BLaER1 treated with 17β-estradiol and CSF1 and Interleukin-3, amounts not matched to agents 10 nM and 100 nM (cell line): Measurements from ENCODE around the gene DDX19B.
"Not testable (repeated sequence)": the region's sequence is repeated elsewhere in the genome, so short reads cannot be mapped to it uniquely, and the experiment has no call there.

ENCODE experiments used
- H3K27ac ChIP-seq, 11 experiments: shearing (Covaris generic); formaldehyde crosslinking; 2 replicates each; pipeline ENCODE4 v1.8.1; 2022
- H3K27me3 ChIP-seq, 11 experiments: shearing (Covaris generic); formaldehyde crosslinking; 2 replicates each; pipeline ENCODE4 v1.8.1; 2022
- H3K36me3 ChIP-seq, 11 experiments: shearing (Covaris generic); formaldehyde crosslinking; 2 replicates each; pipeline ENCODE4 v1.8.1; 2022
- H3K4me1 ChIP-seq, 10 experiments: shearing (Covaris generic); formaldehyde crosslinking; 2 replicates each; pipeline ENCODE4 v1.8.1; 2022
- H3K4me2 ChIP-seq, 11 experiments: shearing (Covaris generic); formaldehyde crosslinking; 2 replicates each; pipeline ENCODE4 v1.8.1; 2022
- H3K4me3 ChIP-seq, 10 experiments: shearing (Covaris generic); formaldehyde crosslinking; 2 replicates each; pipeline ENCODE4 v1.8.1; 2022
- H3K9ac ChIP-seq, 11 experiments: shearing (Covaris generic); formaldehyde crosslinking; 2 replicates each; pipeline ENCODE4 v1.8.1; 2022
- H3K9me3 ChIP-seq, 11 experiments: shearing (Covaris generic); formaldehyde crosslinking; replicated peaks in 1 of 11; 2 replicates each; pipeline ENCODE4 v1.8.1; 2022
- H4K20me1 ChIP-seq, 11 experiments: shearing (Covaris generic); formaldehyde crosslinking; 2 replicates each; pipeline ENCODE4 v1.8.1; 2022
- Cebpa-rat ChIP-seq, 11 experiments: shearing (Covaris generic); IDR thresholded peaks; 2 replicates each; pipeline ENCODE4 v1.8.1; 2022

Gene DDX19B

DNA sequence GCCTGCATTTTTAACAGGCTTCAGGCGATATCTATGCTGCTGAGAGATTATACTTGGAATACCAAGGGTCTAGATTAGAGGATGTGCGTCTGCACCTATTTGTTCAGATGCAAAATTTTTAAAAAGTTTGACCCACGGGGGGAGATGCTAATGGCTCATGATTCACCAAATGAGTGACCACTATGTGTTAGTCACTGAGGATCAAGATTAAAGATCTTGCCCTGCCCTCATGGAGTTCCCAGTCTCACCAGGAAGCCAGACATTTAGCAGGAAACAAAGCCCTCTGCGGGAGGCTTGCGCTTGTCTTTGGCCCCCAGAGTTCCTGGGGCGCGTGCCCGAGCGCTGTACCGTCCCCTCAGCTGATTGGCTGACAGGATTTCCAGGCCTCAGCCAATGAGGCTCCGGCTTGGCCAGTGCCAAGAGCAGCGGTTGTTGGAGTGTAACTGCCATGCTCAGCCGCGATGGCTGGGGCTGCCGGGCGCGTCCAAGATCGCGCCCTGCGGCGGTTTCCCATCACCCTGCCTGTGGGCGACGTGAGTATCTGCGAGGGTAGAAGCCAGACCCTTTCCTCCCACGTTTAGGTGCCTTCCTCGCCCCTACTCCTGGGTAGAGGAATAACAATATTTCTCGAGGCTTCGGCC lies 4.5 kb upstream of the DDX19B start:
- H3K27me3 ChIP-seq = peaks cover 0 to 5% (median 0%) of the 10 kb centered on the region in 11 experiments; a peak in 1 of 22 replicates
- no peak overlapping the region for H3K4me3 ChIP-seq
- no peak overlapping the region for H3K4me2 ChIP-seq
- no peak overlapping the region for H3K9ac ChIP-seq
- H4K20me1 ChIP-seq = no peaks in the 10 kb centered on the region
- peaks cover 0 to 10% (median 7%) of the 10 kb centered on the region in 11 experiments; a peak in 15 of 22 replicates for H3K9me3 ChIP-seq
- H3K36me3 ChIP-seq = no peaks in the 10 kb centered on the region
- no peak for TF ChIP-seq Cebpa-rat (IDR thresholded peaks at IDR 0.05)
- H3K4me1 ChIP-seq = peaks cover 14 to 26% (median 19%) of the 10 kb centered on the region in 10 experiments
- H3K27ac ChIP-seq = no peak overlapping the region

DNA sequence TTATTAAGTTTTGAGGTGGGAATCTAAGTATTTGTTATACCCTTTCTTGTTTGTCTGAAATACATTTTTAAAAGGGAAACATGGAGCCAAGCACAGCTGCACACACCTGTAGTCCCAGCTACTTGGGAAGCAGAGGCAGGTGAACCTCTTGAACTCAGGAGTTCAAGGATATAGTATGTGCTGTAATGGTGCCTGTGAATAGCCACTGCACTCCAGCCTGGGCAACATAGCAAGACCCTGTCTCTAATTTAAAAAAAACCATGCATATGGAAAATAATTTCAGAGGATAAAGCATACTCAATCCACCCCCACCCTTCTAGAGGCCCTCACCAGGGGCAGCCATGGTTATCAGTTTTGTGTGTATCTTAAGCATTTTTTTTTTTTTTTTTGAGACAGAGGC lies 3.4 kb upstream of the DDX19B start:
- Histone ChIP-seq H3K9ac (no peak overlapping the region), H3K4me2 (no peak overlapping the region), H3K4me1 (peaks cover 7 to 25% (median 13%) of the 10 kb centered on the region in 10 experiments; a peak in 19 of 20 replicates), H3K27ac (no peak overlapping the region), H3K4me3 (no peak overlapping the region), H3K36me3 (peaks cover 0 to 8% (median 5%) of the 10 kb centered on the region in 11 experiments; a peak in 16 of 22 replicates), H3K27me3 (peaks cover 0 to 6% (median 0%) of the 10 kb centered on the region in 11 experiments; a peak in 1 of 22 replicates), H3K9me3 (peaks cover 5 to 17% (median 14%) of the 10 kb centered on the region in 11 experiments), H4K20me1 (no peaks in the 10 kb centered on the region)
- no peak for TF ChIP-seq Cebpa-rat (IDR thresholded peaks at IDR 0.05)

DNA sequence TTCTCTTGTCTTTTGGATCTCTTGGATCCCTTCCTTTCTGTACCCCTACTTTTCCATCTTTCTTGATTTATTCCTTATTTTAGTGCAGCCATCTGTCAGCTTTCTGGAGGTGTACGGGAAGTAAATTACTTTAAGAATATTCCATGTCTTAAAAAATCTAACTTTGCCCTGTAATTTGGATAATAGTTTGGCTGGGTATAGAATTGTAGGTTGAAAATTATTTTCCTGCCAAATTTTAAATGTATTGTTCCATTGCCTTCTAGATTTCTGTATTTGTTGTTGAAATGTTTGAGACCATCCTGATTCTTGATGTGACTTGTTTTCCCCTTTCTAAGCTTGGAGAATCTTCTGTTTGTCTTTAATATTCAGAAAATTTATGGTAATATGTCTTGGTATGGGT lies 2.1 kb downstream of the DDX19B start:
- Histone ChIP-seq H3K36me3 (peaks cover 0 to 37% (median 33%) of the 10 kb centered on the region in 11 experiments; a peak in 21 of 22 replicates), H3K9ac (no peak overlapping the region), H3K27ac (no peak overlapping the region), H3K4me2 (no peak overlapping the region), H4K20me1 (peaks cover 0 to 19% (median 0%) of the 10 kb centered on the region in 11 experiments; a peak in 2 of 22 replicates), H3K4me3 (peak overlapping the region in 2 of 10 experiments; percentile 5 to 81; a peak in 1 of 20 replicates), H3K4me1 (peaks cover 7 to 55% (median 27%) of the 10 kb centered on the region in 10 experiments), H3K27me3 (peaks cover 0 to 6% (median 0%) of the 10 kb centered on the region in 11 experiments; a peak in 1 of 22 replicates), H3K9me3 (peaks cover 16 to 27% (median 23%) of the 10 kb centered on the region in 11 experiments)
- no peak for TF ChIP-seq Cebpa-rat (IDR thresholded peaks at IDR 0.05)

GRCh38 chr16:70302745-70303144 lies 3.8 kb downstream of the DDX19B start:
- Histone ChIP-seq H4K20me1 (peaks cover 0 to 26% (median 0%) of the 10 kb centered on the region in 11 experiments; a peak in 2 of 22 replicates), H3K9me3 (peaks cover 16 to 27% (median 23%) of the 10 kb centered on the region in 11 experiments), H3K9ac (no peak overlapping the region), H3K4me1 (peaks cover 7 to 55% (median 27%) of the 10 kb centered on the region in 10 experiments), H3K27me3 (peaks cover 0 to 6% (median 0%) of the 10 kb centered on the region in 11 experiments; a peak in 1 of 22 replicates), H3K27ac (no peak overlapping the region), H3K4me2 (no peak overlapping the region), H3K4me3 (no peak overlapping the region), H3K36me3 (peaks cover 0 to 38% (median 35%) of the 10 kb centered on the region in 11 experiments; a peak in 21 of 22 replicates)
- TF ChIP-seq Cebpa-rat (IDR thresholded peaks at IDR 0.05) = no peak

GRCh38 chr16:70304892-70305448 lies 6.0 kb downstream of the DDX19B start:
- Histone ChIP-seq H4K20me1 (peaks cover 0 to 26% (median 0%) of the 10 kb centered on the region in 11 experiments; a peak in 3 of 22 replicates), H3K27ac (peak overlapping the region in 6 of 11 experiments; percentile 25 to 52 (median 46); a peak in 8 of 22 replicates), H3K4me3 (0 out of 20 replicates have a peak overlapping the region, but pooled peaks of 2 of the 10 experiments have one; percentile 16 to 31), H3K4me2 (peak overlapping the region in 7 of 11 experiments; percentile 34 to 86 (median 65); a peak in 13 of 22 replicates), H3K36me3 (peaks cover 0 to 49% (median 38%) of the 10 kb centered on the region in 11 experiments; a peak in 21 of 22 replicates), H3K9ac (peak overlapping the region in 5 of 11 experiments; percentile 6 to 71 (median 42); a peak in 7 of 22 replicates), H3K27me3 (no peaks in the 10 kb centered on the region), H3K4me1 (peaks cover 0 to 39% (median 13%) of the 10 kb centered on the region in 10 experiments; a peak in 17 of 20 replicates), H3K9me3 (peaks cover 16 to 27% (median 23%) of the 10 kb centered on the region in 11 experiments)
- TF ChIP-seq Cebpa-rat (IDR thresholded peaks at IDR 0.05) = no peak

DNA sequence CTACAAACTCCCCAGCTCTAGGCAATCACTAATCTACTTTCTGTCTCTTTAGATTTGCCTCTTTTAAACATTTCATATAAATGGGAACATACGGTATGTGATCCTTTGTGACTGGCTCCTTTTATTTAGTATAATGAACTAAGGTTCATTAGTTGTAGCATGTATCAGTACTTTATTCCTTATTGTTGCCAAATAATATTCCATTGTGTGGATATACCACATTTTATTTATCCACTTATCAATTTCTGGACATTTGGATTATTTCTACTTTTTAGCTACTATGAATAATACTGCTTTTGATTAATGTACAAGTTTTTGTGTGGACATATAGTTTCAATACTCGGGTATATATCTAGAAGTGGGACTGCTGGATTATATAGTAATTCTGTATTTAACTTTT lies 7.9 kb downstream of the DDX19B start:
- H3K27me3 ChIP-seq = no peaks in the 10 kb centered on the region
- H3K4me3 ChIP-seq = no peak overlapping the region

GRCh38 chr16:70307726-70308125 lies 8.7 kb downstream of the DDX19B start:
- H3K27ac ChIP-seq, H3K27me3 ChIP-seq, H3K9ac ChIP-seq, H3K4me3 ChIP-seq, H3K9me3 ChIP-seq, H3K4me2 ChIP-seq: not testable (repeated sequence)
- Histone ChIP-seq H4K20me1 (peaks cover 0 to 33% (median 0%) of the 10 kb centered on the region in 11 experiments; a peak in 3 of 22 replicates), H3K4me1 (peaks cover 4 to 32% (median 21%) of the 10 kb centered on the region in 10 experiments), H3K36me3 (peaks cover 0 to 44% (median 19%) of the 10 kb centered on the region in 11 experiments; a peak in 14 of 22 replicates)

More for the DNA sequence above, 7.9 kb downstream of the DDX19B start:
- Histone ChIP-seq H3K4me2 (no peak overlapping the region), H3K9me3 (peaks cover 0 to 7% (median 4%) of the 10 kb centered on the region in 11 experiments; a peak in 19 of 22 replicates), H3K4me1 (peaks cover 4 to 32% (median 21%) of the 10 kb centered on the region in 10 experiments), H3K9ac (no peak overlapping the region), H4K20me1 (peaks cover 0 to 33% (median 0%) of the 10 kb centered on the region in 11 experiments; a peak in 3 of 22 replicates), H3K27ac (no peak overlapping the region), H3K36me3 (peaks cover 0 to 46% (median 20%) of the 10 kb centered on the region in 11 experiments; a peak in 19 of 22 replicates)
- TF ChIP-seq Cebpa-rat (IDR thresholded peaks at IDR 0.05) = no peak

DNA sequence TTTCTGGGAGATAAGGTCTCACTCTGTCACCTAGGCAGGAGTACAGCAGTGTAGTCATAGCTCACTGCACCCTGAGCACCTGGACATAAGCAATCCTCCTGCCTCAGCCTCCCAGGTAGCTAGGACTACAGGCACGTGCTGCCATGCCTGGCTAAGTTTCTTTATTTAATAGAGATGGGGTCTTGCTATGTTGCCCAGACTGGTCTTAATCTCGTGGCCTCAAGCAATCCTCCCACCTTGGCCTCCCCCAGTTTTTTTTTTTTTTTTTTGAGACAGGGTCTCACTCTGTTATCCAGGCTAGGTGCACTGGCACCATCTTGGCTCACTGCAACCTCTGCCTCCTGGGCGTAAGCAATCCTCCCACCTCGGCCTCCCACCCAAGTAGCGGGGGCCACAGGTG lies 21.1 kb downstream of the DDX19B start:
- Histone ChIP-seq H3K9me3 (no peaks in the 10 kb centered on the region), H3K27me3 (no peaks in the 10 kb centered on the region), H3K4me3 (no peak overlapping the region), H3K36me3 (peaks cover 72 to 100% (median 95%) of the 10 kb centered on the region in 11 experiments), H4K20me1 (no peaks in the 10 kb centered on the region), H3K27ac (no peak overlapping the region), H3K4me2 (no peak overlapping the region), H3K4me1 (no peaks in the 10 kb centered on the region), H3K9ac (no peak overlapping the region)
- no peak for TF ChIP-seq Cebpa-rat (IDR thresholded peaks at IDR 0.05)
